OCI-LY1 (cell line): Measurements from ENCODE around the gene CHST3.

Experiments
- H2AFZ ChIP-seq: fragments of 200-600 bp; sonication (generic), shearing (Covaris generic); 2 replicates; pipeline ENCODE4 v1.6.0; 2014; ENCODE audit warnings: antibody characterized with exemption, mild to moderate bottlenecking, low read length
- H3F3A ChIP-seq: fragments of 200-600 bp; sonication (generic), shearing (Covaris generic); 2 replicates; pipeline ENCODE4 v1.6.0; 2014; ENCODE audit warnings: mild to moderate bottlenecking, antibody characterized with exemption, low read length, moderate library complexity; ENCODE audit not compliant: insufficient read depth
- H3K27ac ChIP-seq: fragments of 200-600 bp; sonication (generic); 2 replicates; pipeline ENCODE4 v1.5.1; 2014; ENCODE audit warnings: low read length, mixed run types, mild to moderate bottlenecking, low read depth; ENCODE audit not compliant: poor library complexity, severe bottlenecking
- H3K27me3 ChIP-seq: fragments of 200-600 bp; sonication (generic); 2 replicates; pipeline ENCODE4 v1.6.0; 2014; ENCODE audit warnings: antibody characterized with exemption, mild to moderate bottlenecking, low read length, moderate library complexity; ENCODE audit not compliant: insufficient read depth
- H3K36me3 ChIP-seq: fragments of 200-600 bp; sonication (generic); 2 replicates; pipeline ENCODE4 v1.6.1; 2014; ENCODE audit warnings: mild to moderate bottlenecking, antibody characterized with exemption, low read length, moderate library complexity, mixed read lengths; ENCODE audit not compliant: insufficient read depth
- H3K4me1 ChIP-seq: fragments of 200-600 bp; sonication (generic); 2 replicates; pipeline ENCODE4 v1.5.1; 2014; ENCODE audit warnings: mild to moderate bottlenecking, low read length, moderate library complexity; ENCODE audit not compliant: insufficient read depth, severe bottlenecking
- H3K4me2 ChIP-seq: fragments of 200-600 bp; sonication (generic), shearing (Covaris generic); 2 replicates; pipeline ENCODE4 v1.6.1; 2014; ENCODE audit warnings: low read length
- H3K4me3 ChIP-seq: fragments of 200-600 bp; sonication (generic); 2 replicates; pipeline ENCODE4 v1.5.1; 2014; ENCODE audit warnings: low read length, low read depth, mild to moderate bottlenecking, mixed read lengths; ENCODE audit not compliant: poor library complexity, severe bottlenecking
- H3K79me2 ChIP-seq: fragments of 200-600 bp; shearing (Covaris generic); 2 replicates; pipeline ENCODE4 v1.6.1; 2016; ENCODE audit warnings: mixed run types, low read length, mixed read lengths; ENCODE audit not compliant: insufficient read depth
- H3K9ac ChIP-seq: fragments of 200-600 bp; sonication (generic), shearing (Covaris generic); 2 replicates; pipeline ENCODE4 v1.6.1; 2014; ENCODE audit warnings: mild to moderate bottlenecking, low read length, mixed read lengths
- H3K9me2 ChIP-seq: fragments of 200-600 bp; sonication (generic), shearing (Covaris generic); 2 replicates; pipeline ENCODE4 v1.6.1; 2014; ENCODE audit warnings: low read depth, mild to moderate bottlenecking, low read length, mixed read lengths
- H3K9me3 ChIP-seq: fragments of 200-600 bp; shearing (Covaris generic); 2 replicates; pipeline ENCODE4 v1.6.1; 2014; ENCODE audit warnings: low read length, mixed read lengths
- H4K20me1 ChIP-seq: fragments of 200-600 bp; sonication (generic), shearing (Covaris generic); 2 replicates; pipeline ENCODE4 v1.6.0; 2016; ENCODE audit warnings: mild to moderate bottlenecking, low read length; ENCODE audit not compliant: insufficient read depth
- CTCF ChIP-seq: fragments of 200-600 bp; sonication (generic), shearing (Covaris generic); IDR thresholded peaks from 2 replicates; pipeline ENCODE4 v1.5.1; 2017; ENCODE audit warnings: mild to moderate bottlenecking, antibody characterized with exemption, low read length, moderate library complexity, mixed read lengths
- EZH2 ChIP-seq: fragments of 200-600 bp; sonication (generic), shearing (Covaris generic); IDR thresholded peaks from 2 replicates; pipeline ENCODE4 v1.8.0; 2017; ENCODE audit warnings: borderline replicate concordance, mixed run types, mild to moderate bottlenecking, antibody characterized with exemption, low read length, moderate library complexity, mixed read lengths

The CHST3 gene

GRCh38 chr10:72010234-72010973, 46.2 kb downstream of the CHST3 start:
- no peak overlapping the region for H3K27ac ChIP-seq

GRCh38 chr10:72011016-72011415, 46.8 kb downstream of the CHST3 start:
- Histone ChIP-seq H3K4me1 (no peaks in the 10 kb centered on the region), H3K4me2 (no peak overlapping the region), H2AFZ (no peak overlapping the region), H3K9ac (no peak overlapping the region), H4K20me1 (no peaks in the 10 kb centered on the region), H3K27me3 (peaks cover 8% of the 10 kb centered on the region; the same call in 1 of the 2 replicates), H3K4me3 (no peak overlapping the region), H3K9me3 (no peaks in the 10 kb centered on the region), H3K79me2 (no peaks in the 10 kb centered on the region), H3K27ac (no peak overlapping the region), H3K9me2 (no peaks in the 10 kb centered on the region), H3K36me3 (no peaks in the 10 kb centered on the region), H3F3A (no peaks in the 10 kb centered on the region)
- TF ChIP-seq CTCF (no peak), EZH2 (no peak)

More at GRCh38 chr10:72010234-72010973, 46.2 kb downstream of the CHST3 start:
- Histone ChIP-seq H3K4me3 (no peak overlapping the region), H4K20me1 (no peaks in the 10 kb centered on the region), H3K36me3 (no peaks in the 10 kb centered on the region), H2AFZ (no peak overlapping the region), H3K4me1 (no peaks in the 10 kb centered on the region), H3K4me2 (no peak overlapping the region), H3K9ac (no peak overlapping the region), H3K27me3 (peaks cover 6% of the 10 kb centered on the region; the same call in 1 of the 2 replicates), H3K9me3 (no peaks in the 10 kb centered on the region), H3K9me2 (no peaks in the 10 kb centered on the region), H3K79me2 (no peaks in the 10 kb centered on the region), H3F3A (no peaks in the 10 kb centered on the region)
- TF ChIP-seq EZH2 (no peak), CTCF (no peak)

- no peaks in the 10 kb centered on the region for H3F3A ChIP-seq
- H3K27ac ChIP-seq, result no peak overlapping the region
- no peaks in the 10 kb centered on the region for H3K36me3 ChIP-seq
- TF ChIP-seq EZH2 (no peak), CTCF (no peak)
- H2AFZ ChIP-seq, result no peak overlapping the region
- H3K9me3 ChIP-seq, result no peaks in the 10 kb centered on the region
- no peak overlapping the region for H3K9ac ChIP-seq
- H4K20me1 ChIP-seq, result no peaks in the 10 kb centered on the region
- no peaks in the 10 kb centered on the region for H3K4me1 ChIP-seq
- H3K9me2 ChIP-seq, result no peaks in the 10 kb centered on the region
- H3K4me2 ChIP-seq, result no peak overlapping the region
- no peaks in the 10 kb centered on the region for H3K79me2 ChIP-seq
- no peak overlapping the region for H3K4me3 ChIP-seq
- H3K27me3 ChIP-seq, result peaks cover 11% of the 10 kb centered on the region; the same call in 1 of the 2 replicates
These were observed 47.3 kb downstream of the CHST3 start for GRCh38 chr10:72011468-72011867.
